Activated CD4-positive, alpha-beta T cell treated with anti-CD3 and anti-CD28 coated beads, Interleukin-2, amount 50 U/mL, for 24 hours (primary cell): Measurements from ENCODE around the gene IGSF11.
"Not testable (repeated sequence)": the region's sequence is repeated elsewhere in the genome, so short reads cannot be mapped to it uniquely, and the experiment has no call there.

ENCODE experiments used
- DNase-seq, 2 donors: peaks; one replicate each; pipeline ENCODE4 v3.0.0-alpha.2; 2020; ENCODE audit warnings: low read depth in 1 of 2, low spot score in 1 of 2

The IGSF11 gene

GRCh38 chr3:118886708-118887107, 147.9 kb downstream of the IGSF11 start:
- no peak for DNase-seq

- DNase-seq = peak; percentile 56 to 59
Measured at GRCh38 chr3:118884748-118885206, 149.9 kb downstream of the IGSF11 start.

GRCh38 chr3:118882353-118882947, 152.2 kb downstream of the IGSF11 start:
- DNase-seq = peak; percentile 44 to 52

- no peak for DNase-seq
Measured at GRCh38 chr3:118868051-118868450, 166.6 kb downstream of the IGSF11 start.

GRCh38 chr3:118863731-118864322, 170.8 kb downstream of the IGSF11 start:
- DNase-seq = no peak

GRCh38 chr3:118859950-118860349, 174.7 kb downstream of the IGSF11 start:
- no peak for DNase-seq

GRCh38 chr3:118851466-118852193, 183.0 kb downstream of the IGSF11 start:
- not testable (repeated sequence) for DNase-seq

GRCh38 chr3:118850687-118851086, 184.0 kb downstream of the IGSF11 start:
- DNase-seq = no peak
